ENCODE data around the gene PIK3C2B.

The PIK3C2B gene

GRCh38 chr1:204448344-204448964 is 46.2 kb downstream of the PIK3C2B start:
- H3K36me3 ChIP-seq, result no peaks in the 10 kb centered on the region
- H3K27me3 ChIP-seq, result peaks cover 5% of the 10 kb centered on the region
- no peak overlapping the region for H3K27ac ChIP-seq

GRCh38 chr1:204447736-204448135 is 46.9 kb downstream of the PIK3C2B start:
- no peak overlapping the region for H3K4me3 ChIP-seq (ENCODE audit: low read depth in 1 of 2, low read length in 1 of 2)
- TF ChIP-seq, protein P1, sequence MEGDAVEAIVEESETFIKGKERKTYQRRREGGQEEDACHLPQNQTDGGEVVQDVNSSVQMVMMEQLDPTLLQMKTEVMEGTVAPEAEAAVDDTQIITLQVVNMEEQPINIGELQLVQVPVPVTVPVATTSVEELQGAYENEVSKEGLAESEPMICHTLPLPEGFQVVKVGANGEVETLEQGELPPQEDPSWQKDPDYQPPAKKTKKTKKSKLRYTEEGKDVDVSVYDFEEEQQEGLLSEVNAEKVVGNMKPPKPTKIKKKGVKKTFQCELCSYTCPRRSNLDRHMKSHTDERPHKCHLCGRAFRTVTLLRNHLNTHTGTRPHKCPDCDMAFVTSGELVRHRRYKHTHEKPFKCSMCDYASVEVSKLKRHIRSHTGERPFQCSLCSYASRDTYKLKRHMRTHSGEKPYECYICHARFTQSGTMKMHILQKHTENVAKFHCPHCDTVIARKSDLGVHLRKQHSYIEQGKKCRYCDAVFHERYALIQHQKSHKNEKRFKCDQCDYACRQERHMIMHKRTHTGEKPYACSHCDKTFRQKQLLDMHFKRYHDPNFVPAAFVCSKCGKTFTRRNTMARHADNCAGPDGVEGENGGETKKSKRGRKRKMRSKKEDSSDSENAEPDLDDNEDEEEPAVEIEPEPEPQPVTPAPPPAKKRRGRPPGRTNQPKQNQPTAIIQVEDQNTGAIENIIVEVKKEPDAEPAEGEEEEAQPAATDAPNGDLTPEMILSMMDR (IDR thresholded peaks at IDR 0.05), result no peak
- no peak overlapping the region for H3K27ac ChIP-seq
- H3K36me3 ChIP-seq, result no peaks in the 10 kb centered on the region
- H3K9me3 ChIP-seq, result no peaks in the 10 kb centered on the region
- H3K27me3 ChIP-seq, result no peaks in the 10 kb centered on the region
- no peaks in the 10 kb centered on the region for H3K4me1 ChIP-seq (ENCODE audit: control insufficient read depth in 1 of 2, insufficient read depth in 1 of 2, low read depth in 1 of 2, low read length in 1 of 2)

More at GRCh38 chr1:204448344-204448964, 46.2 kb downstream of the PIK3C2B start:
- H3K4me1 ChIP-seq (ENCODE audit: control insufficient read depth in 1 of 2, insufficient read depth in 1 of 2, low read depth in 1 of 2, low read length in 1 of 2), result no peaks in the 10 kb centered on the region
- H3K4me3 ChIP-seq (ENCODE audit: low read depth in 1 of 2, low read length in 1 of 2), result no peak overlapping the region
- no peaks in the 10 kb centered on the region for H3K9me3 ChIP-seq
- TF ChIP-seq, protein P1 (IDR thresholded peaks at IDR 0.05), result no peak

DNA sequence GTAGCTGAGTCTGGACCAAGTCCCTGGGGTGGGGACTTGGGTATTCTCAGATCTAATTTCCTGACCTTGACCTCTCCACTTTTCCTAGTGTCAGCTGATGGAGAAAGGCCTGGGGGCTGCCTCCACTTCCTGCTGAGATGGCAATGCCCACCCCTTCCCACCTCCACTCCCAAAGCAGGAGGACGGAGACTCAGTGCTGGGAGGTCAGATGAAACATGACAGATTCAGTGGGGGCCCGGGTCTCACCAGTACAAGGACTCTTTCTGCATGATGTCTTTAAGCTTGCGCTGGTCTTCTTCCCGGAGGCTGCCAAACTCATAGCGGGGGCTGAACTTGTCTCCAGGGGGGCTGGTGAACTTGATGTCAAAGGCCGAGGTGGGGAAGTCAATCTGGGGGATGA is 47.4 kb downstream of the PIK3C2B start:
- no peak overlapping the region for H3K27ac ChIP-seq
- TF ChIP-seq, protein P1 (IDR thresholded peaks at IDR 0.05), result no peak
- no peaks in the 10 kb centered on the region for H3K4me1 ChIP-seq (ENCODE audit: control insufficient read depth in 1 of 2, insufficient read depth in 1 of 2, low read depth in 1 of 2, low read length in 1 of 2)
- no peaks in the 10 kb centered on the region for H3K36me3 ChIP-seq
- no peak overlapping the region for H3K4me3 ChIP-seq (ENCODE audit: low read depth in 1 of 2, low read length in 1 of 2)
- H3K9me3 ChIP-seq, result no peaks in the 10 kb centered on the region
- H3K27me3 ChIP-seq, result no peaks in the 10 kb centered on the region

- Histone ChIP-seq H3K9me3 (no peaks in the 10 kb centered on the region), H3K4me3 (ENCODE audit: low read depth in 1 of 2, low read length in 1 of 2) (no peak overlapping the region), H3K27me3 (no peaks in the 10 kb centered on the region), H3K27ac (no peak overlapping the region), H3K4me1 (ENCODE audit: control insufficient read depth in 1 of 2, insufficient read depth in 1 of 2, low read depth in 1 of 2, low read length in 1 of 2) (no peaks in the 10 kb centered on the region), H3K36me3 (no peaks in the 10 kb centered on the region)
- TF ChIP-seq, protein P1 (IDR thresholded peaks at IDR 0.05), result peak; percentile 20
Measured at GRCh38 chr1:204446413-204447111, 48.0 kb downstream of the PIK3C2B start.

DNA sequence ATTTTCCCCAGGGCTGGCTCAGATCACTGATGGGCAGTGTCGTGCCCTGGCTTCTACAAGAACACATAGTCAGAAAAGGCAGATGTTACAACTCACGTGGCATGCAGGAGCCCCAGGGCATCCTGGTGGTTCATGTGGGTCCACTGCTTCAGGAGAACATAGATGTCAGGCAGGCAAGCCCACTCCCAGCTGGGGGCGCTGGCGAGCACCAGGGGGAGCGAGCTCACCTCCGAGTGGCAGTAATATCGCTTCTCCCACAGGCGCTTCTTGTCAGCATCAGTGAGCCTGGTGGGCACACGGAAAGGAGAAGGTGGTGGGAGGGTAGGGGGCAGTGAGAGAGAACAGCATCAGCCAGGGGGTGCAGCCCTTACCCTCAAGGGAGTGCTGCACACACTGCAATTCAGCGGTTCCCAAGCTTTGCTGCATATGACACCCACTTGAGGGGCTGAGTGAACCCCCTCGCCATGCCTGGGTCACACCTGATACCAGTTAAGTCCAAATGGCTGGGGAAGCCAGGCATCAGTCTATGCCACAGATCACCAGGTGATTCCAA is 48.7 kb downstream of the PIK3C2B start:
- H3K4me3 ChIP-seq (ENCODE audit: low read depth in 1 of 2, low read length in 1 of 2), result no peak overlapping the region
- H3K36me3 ChIP-seq, result no peaks in the 10 kb centered on the region
- H3K27me3 ChIP-seq, result no peaks in the 10 kb centered on the region
- H3K9me3 ChIP-seq, result no peaks in the 10 kb centered on the region
- no peak overlapping the region for H3K27ac ChIP-seq
- H3K4me1 ChIP-seq (ENCODE audit: control insufficient read depth in 1 of 2, insufficient read depth in 1 of 2, low read depth in 1 of 2, low read length in 1 of 2), result no peaks in the 10 kb centered on the region
- TF ChIP-seq, protein P1 (IDR thresholded peaks at IDR 0.05), result no peak

Measured in neutrophil (primary cell).